T47D (cell line): ENCODE measurements around the gene DDX24.

Experiments used
- DNase-seq, 2 experiments: peaks; one replicate each; pipeline versions ENCODE4 v3.0.0 to v3.0.0-alpha.2; 2011 to 2012; ENCODE audit warnings: low read depth in 1 of 2, low spot score in 1 of 2
- JUND ChIP-seq: IDR thresholded peaks from 2 replicates; pipeline ENCODE4 v1.6.1; 2012; ENCODE audit warnings: low read depth
- in situ Hi-C: cut with HindIII; loops from 2 replicates; pipeline ENCODE4 v1.10.0; 2016; ENCODE audit warnings: low sequenced_read_pairs, low pct_unique_long_range_greater_than_20kb

DDX24 gene, protein sequence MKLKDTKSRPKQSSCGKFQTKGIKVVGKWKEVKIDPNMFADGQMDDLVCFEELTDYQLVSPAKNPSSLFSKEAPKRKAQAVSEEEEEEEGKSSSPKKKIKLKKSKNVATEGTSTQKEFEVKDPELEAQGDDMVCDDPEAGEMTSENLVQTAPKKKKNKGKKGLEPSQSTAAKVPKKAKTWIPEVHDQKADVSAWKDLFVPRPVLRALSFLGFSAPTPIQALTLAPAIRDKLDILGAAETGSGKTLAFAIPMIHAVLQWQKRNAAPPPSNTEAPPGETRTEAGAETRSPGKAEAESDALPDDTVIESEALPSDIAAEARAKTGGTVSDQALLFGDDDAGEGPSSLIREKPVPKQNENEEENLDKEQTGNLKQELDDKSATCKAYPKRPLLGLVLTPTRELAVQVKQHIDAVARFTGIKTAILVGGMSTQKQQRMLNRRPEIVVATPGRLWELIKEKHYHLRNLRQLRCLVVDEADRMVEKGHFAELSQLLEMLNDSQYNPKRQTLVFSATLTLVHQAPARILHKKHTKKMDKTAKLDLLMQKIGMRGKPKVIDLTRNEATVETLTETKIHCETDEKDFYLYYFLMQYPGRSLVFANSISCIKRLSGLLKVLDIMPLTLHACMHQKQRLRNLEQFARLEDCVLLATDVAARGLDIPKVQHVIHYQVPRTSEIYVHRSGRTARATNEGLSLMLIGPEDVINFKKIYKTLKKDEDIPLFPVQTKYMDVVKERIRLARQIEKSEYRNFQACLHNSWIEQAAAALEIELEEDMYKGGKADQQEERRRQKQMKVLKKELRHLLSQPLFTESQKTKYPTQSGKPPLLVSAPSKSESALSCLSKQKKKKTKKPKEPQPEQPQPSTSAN

GRCh38 chr14:94080621-94081385 lies at the start of gene DDX24, which contains the start of gene IFI27L1:
Gene DDX24, minus strand, starts transcription at chr14:94081202. Its CDS starts 1,460 bp downstream, at chr14:94079742.
Gene IFI27L1, plus strand, starts transcription at chr14:94081310. Its CDS starts 15,628 bp downstream, at chr14:94096938.
- in situ Hi-C loops, result no loop called here
- peak; percentile 96 to 99 for DNase-seq
- no peak for TF ChIP-seq JUND

DNA sequence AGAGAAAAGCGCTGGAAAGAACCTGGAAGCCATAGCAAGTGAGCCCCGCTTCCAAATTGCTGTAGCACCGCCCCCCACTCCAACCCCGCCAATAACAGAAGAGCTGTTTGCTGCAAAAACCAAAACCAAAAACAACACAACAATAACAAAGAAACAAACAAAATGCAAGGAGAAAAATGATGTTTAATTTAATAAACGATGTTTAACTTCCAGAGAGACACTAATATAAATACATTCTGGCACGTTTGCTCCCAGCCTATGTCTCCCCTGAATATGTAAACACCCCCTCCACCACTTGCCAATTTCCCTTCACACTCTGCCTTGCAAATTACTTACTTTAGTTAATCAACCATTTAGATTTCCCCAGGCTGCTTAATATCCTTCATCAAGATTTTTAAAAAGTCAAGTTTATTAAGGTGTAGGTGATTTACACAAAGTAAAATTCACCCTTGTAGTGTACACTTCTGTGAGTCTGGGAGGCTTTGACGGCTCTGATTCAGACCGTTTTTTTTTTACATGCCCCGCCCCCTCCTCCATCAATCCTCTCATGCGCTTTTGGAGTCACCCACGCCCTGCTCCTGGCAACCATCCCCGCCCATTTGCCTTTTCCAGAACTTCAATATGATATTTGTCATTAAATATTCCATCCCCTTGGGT lies 48.9 kb upstream of the DDX24 start:
- in situ Hi-C loops, result no loop called here
- TF ChIP-seq JUND, result no peak
- DNase-seq, result peak in 1 of 2 experiments; percentile 60

DNA sequence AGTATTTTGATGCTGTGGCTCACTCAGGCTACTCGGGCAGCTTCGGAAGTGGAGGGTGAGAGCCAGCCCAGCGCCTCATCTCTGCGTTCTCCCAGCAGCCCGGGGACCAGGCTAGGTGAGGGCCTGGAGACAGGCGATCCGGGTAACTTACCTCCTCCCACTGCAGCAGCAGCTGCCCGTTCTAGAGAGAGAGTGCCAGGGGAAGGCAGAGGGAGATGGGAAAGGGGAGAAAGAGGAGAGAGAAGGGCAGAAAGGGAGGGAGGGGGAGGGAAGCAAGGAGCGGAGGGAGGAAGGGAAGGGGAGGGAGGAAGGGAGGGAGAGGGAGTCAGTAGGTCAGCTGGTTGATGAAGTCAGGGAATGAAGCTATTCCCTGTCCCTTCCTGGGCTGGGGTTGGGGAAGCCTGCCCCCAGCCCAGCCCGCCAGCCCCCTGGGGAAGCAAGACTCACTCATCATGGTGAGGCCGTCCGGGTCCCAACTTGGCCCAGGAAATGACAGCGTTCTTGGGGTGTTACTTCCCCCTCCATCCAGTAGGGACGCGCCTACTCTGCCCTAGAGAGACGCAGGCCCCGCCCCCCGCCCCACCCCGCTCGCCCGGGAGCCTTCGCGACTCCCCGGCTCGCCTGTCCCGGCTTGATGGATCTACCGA lies 48.2 kb upstream of the DDX24 start, which contains the start of gene IFI27L2:
Gene IFI27L2, minus strand, starts transcription at position 494 of the 647 bp plus-strand sequence. Its CDS starts 40 bp downstream, at position 454.
- in situ Hi-C loops, result no loop called here
- DNase-seq, result peak; percentile 91 to 92
- TF ChIP-seq JUND, result no peak

DNA sequence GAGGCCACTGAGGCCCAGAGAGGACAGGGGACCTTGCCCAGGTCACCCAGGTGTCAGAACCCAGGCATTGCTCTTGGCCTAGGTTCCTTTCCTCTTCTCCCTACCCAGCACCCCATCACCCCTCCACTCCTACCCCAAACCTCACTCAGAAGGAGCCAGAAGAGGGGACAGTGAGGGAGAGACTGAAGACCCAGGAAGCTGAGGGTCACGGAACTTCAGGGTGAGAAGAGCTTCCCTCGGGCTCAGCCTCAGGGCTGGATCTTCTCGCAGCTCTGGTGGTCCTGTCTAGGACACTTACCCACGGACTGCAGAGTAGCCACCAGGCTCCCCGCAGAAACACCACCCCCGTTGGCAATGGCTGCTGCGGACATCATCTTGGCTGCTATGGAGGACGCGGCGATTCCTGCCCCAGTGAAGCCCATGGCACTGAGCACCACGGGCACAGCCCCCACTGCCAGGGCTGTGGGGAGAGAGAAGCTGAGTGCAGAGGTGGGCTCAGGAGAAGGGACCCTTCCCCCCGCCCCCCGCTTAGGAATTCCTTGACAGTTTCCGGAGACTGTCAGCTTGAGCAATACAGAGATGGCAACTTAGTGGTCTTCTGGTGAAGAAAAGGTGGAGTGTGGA lies 47.3 kb upstream of the DDX24 start:
- no peak for TF ChIP-seq JUND
- in situ Hi-C loops, result no loop called here
- DNase-seq, result no peak

- DNase-seq, result no peak
- TF ChIP-seq JUND, result no peak
- in situ Hi-C loops, result no loop called here
Observed at GRCh38 chr14:94127330-94127729, 46.3 kb upstream of the DDX24 start.

GRCh38 chr14:94126800-94127199 lies 45.8 kb upstream of the DDX24 start:
- TF ChIP-seq JUND, result no peak
- no peak for DNase-seq
- in situ Hi-C loops, result no loop called here

GRCh38 chr14:94126419-94126677 lies 45.3 kb upstream of the DDX24 start:
- in situ Hi-C loops, result no loop called here
- TF ChIP-seq JUND, result no peak

DNA sequence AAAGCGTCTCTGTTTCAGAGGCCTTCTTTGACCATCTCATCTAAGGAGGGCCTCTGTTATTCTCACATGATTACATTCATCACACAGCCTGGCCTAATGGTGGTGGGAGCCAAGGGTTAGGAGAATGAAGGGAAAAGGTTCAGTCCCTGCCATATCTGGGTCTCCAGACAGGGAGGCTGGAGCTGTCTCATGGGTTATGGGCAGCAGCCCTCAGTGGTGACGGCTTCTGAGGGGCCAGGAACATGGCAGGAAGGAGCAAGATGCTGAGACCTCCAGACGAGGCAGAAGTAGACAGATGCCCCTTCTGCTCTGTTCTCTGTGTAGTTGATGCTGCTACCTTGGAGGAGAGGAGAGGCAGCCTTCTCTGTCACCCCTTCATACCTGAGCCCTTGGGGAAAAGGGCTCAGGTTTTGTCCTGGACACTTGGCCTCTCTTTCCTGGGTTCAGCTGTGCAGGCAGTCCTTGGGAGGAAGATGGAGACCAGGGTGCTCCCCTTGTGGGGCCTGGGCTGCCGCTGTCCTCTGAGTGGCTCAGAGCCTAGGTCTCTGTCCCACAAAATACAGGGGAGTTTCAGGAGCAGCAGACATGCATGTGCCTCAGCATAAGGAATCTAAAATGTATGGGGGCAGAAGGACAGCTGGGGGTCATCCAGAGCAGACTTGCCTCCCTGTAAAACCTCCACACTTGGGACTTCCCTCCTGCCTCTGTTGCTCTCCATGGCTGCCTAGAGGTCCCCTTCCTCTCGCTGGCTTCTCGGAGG lies 44.8 kb upstream of the DDX24 start:
- DNase-seq, result no peak
- in situ Hi-C loops, result no loop called here
- no peak for TF ChIP-seq JUND

More at GRCh38 chr14:94126419-94126677, 45.3 kb upstream of the DDX24 start:
- no peak for DNase-seq

DNA sequence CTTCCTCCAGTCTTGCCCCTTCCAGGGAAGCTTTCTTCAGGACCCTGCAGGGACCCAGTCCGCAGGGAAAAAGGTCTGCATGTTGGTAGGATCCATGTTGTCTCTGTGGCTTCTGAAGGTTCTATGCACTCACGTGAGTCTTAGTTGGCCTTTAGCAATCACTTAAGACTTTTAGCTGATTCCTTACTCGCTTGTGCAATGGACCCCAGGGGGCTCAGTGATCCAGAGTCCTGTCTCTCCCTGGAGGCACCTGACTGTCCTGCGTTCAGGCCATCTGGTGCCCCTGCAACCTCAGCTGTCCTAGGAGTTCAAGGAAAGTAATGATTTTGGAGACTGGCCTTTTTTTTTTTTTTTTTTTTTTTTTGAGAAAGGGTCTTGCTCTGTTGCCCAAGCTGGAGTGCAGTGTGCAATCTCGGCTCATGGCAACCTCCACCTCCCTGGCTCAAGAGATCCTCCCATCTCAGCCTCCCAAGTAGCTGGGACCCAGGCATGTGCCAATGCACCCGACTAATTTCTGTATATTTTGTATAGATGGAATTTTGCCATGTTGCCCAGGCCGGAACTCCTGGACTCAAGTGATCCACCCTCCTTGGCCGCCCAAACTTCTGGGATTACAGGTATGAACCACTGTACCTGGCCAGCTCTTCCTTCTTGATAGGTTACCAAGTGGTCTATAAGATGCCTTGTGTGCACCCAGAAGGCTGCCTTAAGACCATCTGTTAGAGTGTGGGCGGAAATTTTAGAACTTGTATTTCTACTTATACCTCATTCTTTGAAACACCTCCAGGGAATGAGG lies 43.8 kb upstream of the DDX24 start:
- in situ Hi-C loops, result no loop called here
- no peak for DNase-seq

DNA sequence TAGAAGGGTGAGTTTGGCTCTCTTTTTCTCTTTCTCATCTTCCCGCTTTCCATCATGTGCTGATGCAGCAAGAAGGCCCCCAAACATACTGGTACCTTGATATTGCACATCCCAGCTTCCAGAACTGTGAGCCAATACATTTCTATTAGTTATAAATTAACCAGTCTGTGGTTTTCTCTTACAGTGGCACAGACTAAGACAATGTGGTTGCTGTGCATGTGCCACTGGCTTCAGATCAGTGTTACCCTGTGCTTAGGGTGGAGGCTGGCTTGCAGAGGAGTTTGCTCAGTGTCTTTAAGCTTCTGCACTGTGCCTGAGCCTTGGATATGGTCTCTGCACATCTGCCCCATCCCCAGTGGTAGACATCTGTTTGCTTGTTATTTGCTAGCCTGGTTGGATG lies 42.9 kb upstream of the DDX24 start:
- no peak for DNase-seq
- in situ Hi-C loops, result no loop called here
- TF ChIP-seq JUND, result no peak

More for the DNA sequence above, 43.8 kb upstream of the DDX24 start:
- TF ChIP-seq JUND, result no peak
